ENCODE results near the gene ARRDC4. TPM values are rescaled to one million over a fixed set of nuclear protein-coding genes. Genes with fewer than 3 reads are reported as not detected.

Gene ARRDC4
- total RNA-seq, 2 experiments from 2014 or later = not detected

DNA sequence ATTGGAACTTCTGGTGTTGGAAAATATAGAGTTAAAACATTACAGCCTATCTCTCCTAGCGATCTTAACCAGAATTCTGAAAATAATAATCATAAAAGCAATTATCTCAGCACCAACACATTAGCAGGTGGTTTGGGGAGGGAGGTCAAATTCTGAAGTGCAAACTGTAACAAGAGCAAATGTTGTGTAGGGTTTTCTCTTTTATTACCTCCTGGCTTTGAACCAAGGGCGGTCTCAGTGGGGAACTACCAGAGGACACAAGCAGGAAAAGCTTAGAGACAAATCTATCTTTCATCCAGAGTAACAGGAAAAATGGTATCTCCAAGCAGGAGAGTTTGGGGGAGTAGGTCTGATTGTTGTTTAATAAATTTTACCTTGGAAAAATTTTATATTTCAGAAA, 5.5 kb upstream of the ARRDC4 start:
- no peaks in the 10 kb centered on the region for H3K9me2 ChIP-seq (ENCODE audit: insufficient read depth, low read length)
- H3K36me3 ChIP-seq (ENCODE audit: insufficient read depth, low read length) = no peaks in the 10 kb centered on the region
- H3K79me2 ChIP-seq (ENCODE audit: insufficient read depth, low read depth, low read length) = no peaks in the 10 kb centered on the region
- CTCF ChIA-PET (ENCODE audit: unreplicated experiment) = no interaction called here
- intact Hi-C loops (cut with micrococcal nuclease; ENCODE audit: unreplicated experiment) = no loop called here
- no peaks in the 10 kb centered on the region for H3K4me1 ChIP-seq (ENCODE audit: insufficient read depth, low read length, poor library complexity, severe bottlenecking)
- no peaks in the 10 kb centered on the region for H4K20me1 ChIP-seq (ENCODE audit: insufficient read depth, low read length)
- no peak for DNase-seq (ENCODE audit: low spot score)
- no peaks in the 10 kb centered on the region for H3K9me3 ChIP-seq (ENCODE audit: low read length)
- POLR2A ChIA-PET = interaction anchor here (0.7 kb wide), 1 partner anchor 1113 kb away, joined by 3 read pairs; no protein-coding TSS in a partner anchor
- H3K4me3 ChIP-seq (ENCODE audit: low read depth, low read length, poor library complexity, severe bottlenecking) = no peak overlapping the region
- no peak overlapping the region for H3K4me2 ChIP-seq (ENCODE audit: low read length)
- H2AFZ ChIP-seq (ENCODE audit: low read length) = no peak overlapping the region
- TF ChIP-seq, protein P1, sequence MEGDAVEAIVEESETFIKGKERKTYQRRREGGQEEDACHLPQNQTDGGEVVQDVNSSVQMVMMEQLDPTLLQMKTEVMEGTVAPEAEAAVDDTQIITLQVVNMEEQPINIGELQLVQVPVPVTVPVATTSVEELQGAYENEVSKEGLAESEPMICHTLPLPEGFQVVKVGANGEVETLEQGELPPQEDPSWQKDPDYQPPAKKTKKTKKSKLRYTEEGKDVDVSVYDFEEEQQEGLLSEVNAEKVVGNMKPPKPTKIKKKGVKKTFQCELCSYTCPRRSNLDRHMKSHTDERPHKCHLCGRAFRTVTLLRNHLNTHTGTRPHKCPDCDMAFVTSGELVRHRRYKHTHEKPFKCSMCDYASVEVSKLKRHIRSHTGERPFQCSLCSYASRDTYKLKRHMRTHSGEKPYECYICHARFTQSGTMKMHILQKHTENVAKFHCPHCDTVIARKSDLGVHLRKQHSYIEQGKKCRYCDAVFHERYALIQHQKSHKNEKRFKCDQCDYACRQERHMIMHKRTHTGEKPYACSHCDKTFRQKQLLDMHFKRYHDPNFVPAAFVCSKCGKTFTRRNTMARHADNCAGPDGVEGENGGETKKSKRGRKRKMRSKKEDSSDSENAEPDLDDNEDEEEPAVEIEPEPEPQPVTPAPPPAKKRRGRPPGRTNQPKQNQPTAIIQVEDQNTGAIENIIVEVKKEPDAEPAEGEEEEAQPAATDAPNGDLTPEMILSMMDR (conservative IDR thresholded peaks at IDR 0.05; ENCODE audit: low read length) = no peak
- no peak for TF ChIP-seq EZH2phosphoT487 (IDR thresholded peaks at IDR 0.05; ENCODE audit: borderline replicate concordance, low read depth, low read length)
- H3K27ac ChIP-seq (ENCODE audit: low read depth, low read length, poor library complexity, severe bottlenecking) = no peak overlapping the region
- BruUV-seq (replicated peaks) = no TSS peak

DNA sequence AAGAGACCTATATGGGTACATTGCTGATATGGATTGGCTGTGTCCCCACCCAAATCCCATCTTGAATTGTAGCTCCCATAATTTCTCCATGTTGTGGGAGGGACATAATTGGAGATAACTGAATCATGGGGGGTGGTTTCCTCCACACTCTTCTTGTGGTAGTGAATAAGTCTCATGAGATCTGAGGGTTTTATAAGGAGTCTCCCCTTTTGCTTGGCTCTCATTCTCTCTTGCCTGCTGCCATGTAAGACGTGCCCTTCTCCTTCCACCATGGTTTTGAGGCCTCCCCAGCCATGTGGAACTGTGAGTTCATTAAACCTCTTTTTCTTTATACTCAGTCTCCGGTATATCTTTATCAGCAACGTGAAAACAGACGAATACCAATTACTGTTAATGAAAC, 5.0 kb upstream of the ARRDC4 start:
- H3K9me3 ChIP-seq (ENCODE audit: low read length) = no peaks in the 10 kb centered on the region
- intact Hi-C loops (cut with micrococcal nuclease; ENCODE audit: unreplicated experiment) = no loop called here
- H3K36me3 ChIP-seq (ENCODE audit: insufficient read depth, low read length) = no peaks in the 10 kb centered on the region
- no peaks in the 10 kb centered on the region for H3K79me2 ChIP-seq (ENCODE audit: insufficient read depth, low read depth, low read length)
- POLR2A ChIA-PET = interaction anchor here (0.7 kb wide), 1 partner anchor 1114 kb away, joined by 3 read pairs; no protein-coding TSS in a partner anchor
- H3K27ac ChIP-seq (ENCODE audit: low read depth, low read length, poor library complexity, severe bottlenecking) = no peak overlapping the region
- BruUV-seq (replicated peaks) = no TSS peak
- no peak overlapping the region for H3K4me2 ChIP-seq (ENCODE audit: low read length)
- H4K20me1 ChIP-seq (ENCODE audit: insufficient read depth, low read length) = no peaks in the 10 kb centered on the region
- H2AFZ ChIP-seq (ENCODE audit: low read length) = no peak overlapping the region
- no peak overlapping the region for H3K4me3 ChIP-seq (ENCODE audit: low read depth, low read length, poor library complexity, severe bottlenecking)
- TF ChIP-seq, protein P1 (conservative IDR thresholded peaks at IDR 0.05; ENCODE audit: low read length) = no peak
- TF ChIP-seq EZH2phosphoT487 (IDR thresholded peaks at IDR 0.05; ENCODE audit: borderline replicate concordance, low read depth, low read length) = no peak
- DNase-seq (ENCODE audit: low spot score) = no peak
- H3K4me1 ChIP-seq (ENCODE audit: insufficient read depth, low read length, poor library complexity, severe bottlenecking) = no peaks in the 10 kb centered on the region
- no peaks in the 10 kb centered on the region for H3K9me2 ChIP-seq (ENCODE audit: insufficient read depth, low read length)
- CTCF ChIA-PET (ENCODE audit: unreplicated experiment) = no interaction called here

DNA sequence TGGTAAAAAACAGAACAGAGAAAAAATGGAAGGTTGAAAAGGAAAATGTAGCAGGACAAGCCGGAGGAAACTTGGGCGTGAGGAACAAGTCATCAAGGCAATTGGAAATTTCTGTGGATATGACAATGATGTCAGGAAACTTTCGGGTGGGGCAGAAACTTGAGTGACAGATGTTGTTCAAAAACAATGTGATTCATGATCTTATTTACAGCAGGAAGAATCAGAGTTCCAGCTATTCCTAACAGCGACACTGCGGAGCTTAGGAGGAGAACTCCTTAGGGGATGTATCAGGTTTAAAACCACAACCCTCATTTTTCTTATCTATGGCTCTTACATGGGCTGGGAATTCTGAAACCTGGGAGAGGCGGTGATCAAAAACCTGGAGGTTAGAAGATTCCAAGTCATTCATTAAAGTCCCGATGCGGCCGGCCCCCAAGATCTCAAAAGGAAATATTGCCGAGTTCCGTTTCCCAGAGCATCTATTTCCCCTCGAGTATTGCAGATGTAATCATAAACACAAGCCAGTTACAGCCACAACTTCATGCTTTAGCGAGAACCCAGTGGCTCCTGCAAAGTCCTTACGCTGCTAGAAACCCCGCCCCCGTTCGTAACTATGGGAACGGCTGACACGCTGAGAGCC, 659 bp upstream of the ARRDC4 start:
- no peak overlapping the region for H3K4me2 ChIP-seq (ENCODE audit: low read length)
- TF ChIP-seq, protein P1 (conservative IDR thresholded peaks at IDR 0.05; ENCODE audit: low read length) = no peak
- TF ChIP-seq EZH2phosphoT487 (IDR thresholded peaks at IDR 0.05; ENCODE audit: borderline replicate concordance, low read depth, low read length) = no peak
- no peak overlapping the region for H2AFZ ChIP-seq (ENCODE audit: low read length)
- no peaks in the 10 kb centered on the region for H3K9me2 ChIP-seq (ENCODE audit: insufficient read depth, low read length)
- no peaks in the 10 kb centered on the region for H3K4me1 ChIP-seq (ENCODE audit: insufficient read depth, low read length, poor library complexity, severe bottlenecking)
- no peaks in the 10 kb centered on the region for H3K9me3 ChIP-seq (ENCODE audit: low read length)
- BruUV-seq (replicated peaks) = no TSS peak
- no peak overlapping the region for H3K27ac ChIP-seq (ENCODE audit: low read depth, low read length, poor library complexity, severe bottlenecking)
- no peaks in the 10 kb centered on the region for H3K36me3 ChIP-seq (ENCODE audit: insufficient read depth, low read length)
- H4K20me1 ChIP-seq (ENCODE audit: insufficient read depth, low read length) = no peaks in the 10 kb centered on the region
- intact Hi-C loops (cut with micrococcal nuclease; ENCODE audit: unreplicated experiment) = no loop called here
- ChIA-PET CTCF (ENCODE audit: unreplicated experiment) (no interaction called here), POLR2A (interaction anchor here (0.7 kb wide), 1 partner anchor 1039 kb away, joined by 3 read pairs; no protein-coding TSS in a partner anchor)
- no peak overlapping the region for H3K4me3 ChIP-seq (ENCODE audit: low read depth, low read length, poor library complexity, severe bottlenecking)
- no peaks in the 10 kb centered on the region for H3K79me2 ChIP-seq (ENCODE audit: insufficient read depth, low read depth, low read length)
- DNase-seq (ENCODE audit: low spot score) = no peak

Data from OCI-LY7 (cell line).